NCI-H2107 treated with DMSO at 0.1 percent for 48 hours (cell line): ENCODE measurements around the gene ZSCAN25.
"Not testable (repeated sequence)": the region's sequence is repeated elsewhere in the genome, so short reads cannot be mapped to it uniquely, and the experiment has no call there.

ENCODE experiments used
- DNase-seq: peaks from one replicate; lab custom pipeline; 2025; ENCODE audit not compliant: unreplicated experiment; lab: John Stamatoyannopoulos, UW

The ZSCAN25 gene

DNA sequence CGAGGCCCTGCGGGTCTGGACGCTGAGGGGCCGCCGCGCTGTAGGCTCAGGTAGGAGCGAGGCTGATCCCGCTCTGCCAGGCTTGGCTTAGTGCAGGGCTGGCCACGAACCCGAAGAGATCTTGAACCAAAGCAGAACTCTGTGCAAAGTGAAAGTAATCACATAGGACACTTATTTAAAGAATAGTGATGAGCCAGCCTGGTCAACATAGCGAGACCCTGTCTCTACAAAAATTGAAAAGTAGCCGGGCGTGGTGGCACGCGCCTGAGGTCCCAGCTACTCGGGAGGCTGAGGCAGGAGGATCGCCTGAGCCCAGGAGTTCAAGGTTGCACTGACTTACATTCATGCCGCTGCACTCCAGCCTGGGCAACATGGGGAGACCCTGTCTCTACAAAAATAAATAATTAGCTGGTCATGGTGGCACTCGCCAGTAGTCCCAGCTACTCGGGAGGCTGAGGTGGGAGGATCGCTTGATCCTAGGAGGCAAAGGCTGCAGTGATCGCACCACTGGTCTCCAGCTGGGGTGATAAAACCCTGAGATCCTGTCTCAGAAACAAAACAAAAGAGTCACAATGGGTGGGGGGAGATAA, 541 bp downstream of the ZSCAN25 start:
- DNase-seq = no peak

DNA sequence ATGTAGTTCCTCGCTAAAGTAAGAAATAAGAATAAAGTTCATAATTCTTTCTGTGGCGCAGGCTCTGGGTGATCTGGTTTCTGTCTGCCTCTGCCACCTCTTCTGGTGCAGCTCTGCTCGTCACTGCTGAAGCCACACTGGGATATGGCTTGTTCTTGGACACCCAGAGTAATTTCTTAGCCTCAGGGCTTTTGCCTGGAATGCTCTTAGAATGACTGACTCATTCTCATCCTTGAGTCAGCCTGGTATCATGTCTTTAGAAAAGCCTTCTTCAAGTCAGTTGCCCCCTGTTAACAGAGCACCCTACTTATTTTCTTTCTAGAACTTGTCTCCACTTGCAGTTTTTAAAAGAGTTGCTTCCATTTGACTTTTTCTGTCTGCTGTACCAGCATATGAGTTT, 2.0 kb downstream of the ZSCAN25 start:
- DNase-seq = no peak

DNA sequence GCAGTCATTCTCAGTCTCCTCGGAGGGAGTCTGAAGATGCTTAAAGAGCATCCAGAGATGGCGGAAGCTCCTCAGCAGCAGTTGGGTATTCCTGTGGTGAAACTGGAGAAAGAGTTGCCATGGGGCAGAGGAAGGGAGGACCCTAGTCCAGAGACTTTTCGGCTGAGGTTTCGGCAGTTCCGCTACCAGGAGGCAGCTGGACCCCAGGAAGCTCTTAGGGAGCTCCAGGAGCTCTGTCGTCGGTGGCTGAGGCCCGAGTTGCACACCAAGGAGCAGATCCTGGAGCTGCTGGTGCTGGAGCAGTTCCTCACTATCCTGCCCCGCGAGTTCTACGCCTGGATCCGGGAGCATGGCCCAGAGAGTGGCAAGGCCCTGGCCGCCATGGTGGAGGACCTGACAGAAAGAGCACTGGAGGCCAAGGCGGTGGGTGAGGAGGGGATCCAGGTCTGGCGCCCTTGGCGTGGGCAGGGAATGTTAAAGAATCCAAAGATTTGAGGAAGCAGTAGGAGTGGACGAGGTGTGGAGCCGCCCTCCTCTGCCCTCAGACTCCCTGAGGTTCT, 2.9 kb downstream of the ZSCAN25 start:
- DNase-seq = no peak

DNA sequence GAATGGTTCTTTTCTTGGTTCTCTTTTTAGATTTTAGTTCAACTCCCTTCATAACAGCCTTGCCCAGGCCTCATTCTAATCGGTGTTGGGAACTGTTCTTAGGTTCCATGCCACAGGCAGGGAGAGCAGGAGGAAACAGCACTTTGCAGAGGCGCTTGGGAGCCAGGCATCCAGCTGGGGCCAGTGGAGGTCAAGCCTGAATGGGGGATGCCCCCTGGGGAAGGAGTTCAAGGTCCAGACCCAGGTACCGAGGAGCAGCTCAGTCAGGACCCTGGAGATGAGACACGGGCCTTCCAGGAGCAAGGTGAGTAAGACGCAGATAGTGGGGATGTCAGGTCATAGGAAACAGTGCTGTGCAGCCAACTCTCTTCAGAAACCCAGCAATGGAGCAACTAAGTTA, 4.5 kb downstream of the ZSCAN25 start:
- DNase-seq = no peak

DNA sequence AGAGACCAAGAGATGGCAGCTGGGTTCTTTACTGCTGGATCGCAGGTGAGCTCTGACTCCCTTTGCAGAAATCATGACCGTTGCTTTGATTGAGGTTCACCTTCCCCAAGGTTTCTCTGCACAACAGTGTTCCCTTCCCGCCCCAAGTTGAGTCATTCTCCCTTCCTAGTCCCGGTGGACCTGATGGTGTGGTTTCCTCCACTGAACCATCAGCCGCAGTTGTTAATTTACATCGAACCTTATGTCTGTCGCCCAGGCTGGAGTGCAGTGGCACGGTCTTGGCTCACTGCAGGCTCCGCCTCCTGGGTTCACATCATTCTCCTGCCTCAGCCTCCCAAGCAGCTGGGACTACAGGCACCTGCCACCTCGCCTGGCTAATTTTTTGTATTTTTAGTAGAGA, 5.8 kb downstream of the ZSCAN25 start:
- no peak for DNase-seq

DNA sequence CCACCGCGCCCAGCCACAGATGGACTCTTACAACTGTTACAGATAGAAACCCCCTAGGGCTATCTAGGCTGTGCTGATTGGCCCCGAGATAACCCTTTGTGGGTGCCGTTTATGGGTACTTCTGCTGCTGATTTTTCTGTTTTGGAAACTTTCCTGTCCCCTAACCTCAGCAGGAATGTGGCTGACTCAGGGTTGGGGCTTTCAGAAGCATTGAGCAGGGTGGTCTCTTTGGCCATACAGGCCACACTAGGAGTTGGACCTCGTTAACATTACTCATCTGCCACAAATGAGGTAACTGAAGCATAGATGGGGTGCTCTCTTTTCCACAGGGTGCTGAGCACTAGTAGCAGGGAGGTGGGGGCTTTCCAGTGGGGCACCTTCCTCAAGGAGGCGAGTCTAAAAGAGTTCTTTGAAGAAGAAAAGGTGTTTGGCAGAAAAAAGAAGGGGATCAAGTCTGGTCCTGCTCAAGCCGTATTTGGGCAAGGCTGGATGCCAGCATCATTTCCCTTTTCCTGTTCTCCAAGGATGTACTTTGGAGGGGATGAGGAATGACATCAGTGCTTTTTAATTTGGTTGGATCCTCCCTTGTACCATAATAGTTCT, 6.4 kb downstream of the ZSCAN25 start:
- no peak for DNase-seq

DNA sequence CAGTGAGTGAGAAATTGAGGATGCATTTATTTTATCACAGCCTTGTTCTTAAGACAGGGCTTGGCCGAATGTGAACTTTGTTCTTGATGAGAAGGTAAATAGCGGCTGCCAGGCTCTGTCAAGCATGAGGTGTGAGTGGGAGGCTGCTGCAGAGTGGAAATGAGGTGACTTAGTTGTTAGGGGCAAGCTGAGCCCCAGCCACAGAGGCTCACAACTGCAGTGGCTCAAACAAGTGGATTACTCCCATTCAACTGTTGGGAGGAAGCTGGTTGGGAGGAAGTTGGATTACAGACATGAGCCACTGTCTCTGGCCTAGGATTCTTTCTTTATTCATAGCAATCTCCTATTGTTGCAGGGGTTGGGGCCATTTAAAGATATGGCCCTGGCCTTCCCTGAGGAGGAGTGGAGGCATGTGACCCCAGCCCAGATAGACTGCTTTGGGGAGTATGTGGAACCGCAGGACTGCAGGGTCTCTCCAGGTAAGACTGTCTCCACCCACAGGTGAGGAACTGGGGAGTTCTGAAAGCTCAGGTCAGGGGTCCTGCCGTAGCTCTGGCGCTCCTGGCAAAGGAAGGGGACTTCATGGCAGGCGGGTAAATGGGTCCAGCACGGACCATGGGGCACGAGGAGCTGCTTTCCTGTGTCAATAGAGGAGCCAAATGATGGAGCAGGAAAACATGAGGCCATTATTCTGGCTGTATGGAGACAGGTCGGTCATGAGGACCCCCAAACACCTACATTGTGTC, 7.1 kb downstream of the ZSCAN25 start:
- no peak for DNase-seq

DNA sequence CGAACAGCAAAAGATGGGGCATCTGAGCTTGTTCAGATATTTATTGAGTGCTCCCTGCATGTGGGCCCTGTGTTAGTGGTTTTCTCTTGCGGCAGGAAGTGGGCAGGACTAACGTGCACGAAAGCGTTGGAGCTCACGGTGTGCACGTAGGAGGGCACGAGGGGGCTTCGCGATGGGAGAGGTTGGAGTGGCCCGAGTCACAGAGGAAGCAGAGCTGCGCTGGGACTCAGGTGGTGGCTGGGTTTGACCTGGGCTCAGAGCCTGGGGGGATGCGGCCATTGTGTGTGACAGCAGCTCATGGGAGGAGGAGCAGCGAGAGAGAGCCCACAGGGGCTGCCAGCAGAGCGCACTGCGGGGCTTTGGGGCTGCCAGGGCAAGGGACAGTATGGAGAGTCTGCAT, 7.7 kb downstream of the ZSCAN25 start:
- DNase-seq = no peak

DNA sequence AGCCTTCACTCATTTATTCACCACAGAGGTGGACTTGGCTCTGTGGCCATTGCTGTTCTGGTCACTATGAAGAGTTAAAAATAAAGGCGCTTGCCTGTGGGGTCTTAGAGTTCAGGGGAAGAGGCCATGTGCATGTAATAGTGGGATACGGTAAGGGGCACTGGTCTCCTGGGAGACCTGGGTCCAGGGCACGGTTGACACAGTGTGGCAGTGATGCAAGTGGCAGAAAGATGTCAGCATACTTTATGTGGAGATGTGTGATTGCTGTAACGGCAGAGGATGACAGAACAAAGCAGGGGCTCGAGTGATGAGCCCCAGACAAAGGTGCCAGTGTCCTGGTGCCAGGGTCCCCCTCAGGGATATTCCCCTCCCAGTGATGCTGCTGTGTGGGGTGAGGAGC, 8.6 kb downstream of the ZSCAN25 start:
- DNase-seq = no peak

DNA sequence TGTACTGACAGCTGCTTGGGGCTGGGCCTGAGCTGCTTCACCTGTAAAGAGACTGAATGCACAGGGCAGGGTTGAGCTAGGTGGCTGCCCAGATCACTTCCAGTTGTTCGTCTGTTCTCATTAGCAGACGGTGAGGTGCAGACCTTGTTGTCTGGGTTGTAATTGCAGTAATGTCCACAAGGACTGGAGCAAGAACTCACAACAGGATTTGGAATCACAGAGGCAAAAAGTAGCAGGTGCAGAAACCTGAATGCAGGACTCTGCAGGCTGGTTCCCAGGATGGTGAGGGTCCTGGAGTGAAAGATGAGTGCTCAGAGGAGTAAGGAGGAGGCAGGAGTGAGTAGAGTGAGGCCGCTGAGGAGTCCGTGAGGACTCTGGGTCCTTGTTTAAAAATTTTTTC, 9.2 kb downstream of the ZSCAN25 start:
- no peak for DNase-seq

DNA sequence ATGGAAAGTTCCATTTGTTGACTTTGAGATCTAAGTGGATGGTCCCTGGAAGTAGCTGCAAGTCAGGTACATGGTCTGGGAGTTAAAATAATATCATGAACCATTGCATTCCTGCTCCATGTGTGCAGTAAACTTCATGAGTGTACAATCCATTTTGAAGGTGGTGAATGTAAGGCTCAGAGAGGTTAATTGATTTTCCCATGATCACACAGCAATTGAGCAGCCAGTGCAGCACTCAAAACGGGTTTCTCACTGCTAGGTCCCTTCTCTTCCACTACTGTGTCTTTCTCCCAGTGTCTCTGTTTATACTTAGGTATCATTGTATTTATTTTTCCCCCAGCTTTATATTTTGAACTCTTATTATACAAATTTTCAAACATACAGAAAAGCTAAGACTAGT, 9.9 kb downstream of the ZSCAN25 start:
- no peak for DNase-seq

DNA sequence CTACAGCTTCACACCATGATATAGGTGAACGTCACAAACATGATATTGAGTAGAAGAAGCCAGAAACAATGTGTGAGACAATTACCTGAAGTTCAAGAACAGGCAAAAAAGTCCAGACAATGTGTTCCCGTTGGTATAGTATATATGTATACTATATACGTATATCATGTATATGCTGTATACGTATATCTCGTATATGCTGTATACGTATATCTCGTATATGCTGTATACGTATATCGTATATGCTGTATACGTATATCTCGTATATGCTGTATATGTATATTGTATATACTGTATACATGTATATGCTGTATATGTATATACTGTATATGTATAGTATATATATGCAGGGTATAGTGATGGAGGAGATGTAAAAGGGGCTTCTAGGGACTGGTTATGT, 10.8 kb downstream of the ZSCAN25 start:
- no peak for DNase-seq

DNA sequence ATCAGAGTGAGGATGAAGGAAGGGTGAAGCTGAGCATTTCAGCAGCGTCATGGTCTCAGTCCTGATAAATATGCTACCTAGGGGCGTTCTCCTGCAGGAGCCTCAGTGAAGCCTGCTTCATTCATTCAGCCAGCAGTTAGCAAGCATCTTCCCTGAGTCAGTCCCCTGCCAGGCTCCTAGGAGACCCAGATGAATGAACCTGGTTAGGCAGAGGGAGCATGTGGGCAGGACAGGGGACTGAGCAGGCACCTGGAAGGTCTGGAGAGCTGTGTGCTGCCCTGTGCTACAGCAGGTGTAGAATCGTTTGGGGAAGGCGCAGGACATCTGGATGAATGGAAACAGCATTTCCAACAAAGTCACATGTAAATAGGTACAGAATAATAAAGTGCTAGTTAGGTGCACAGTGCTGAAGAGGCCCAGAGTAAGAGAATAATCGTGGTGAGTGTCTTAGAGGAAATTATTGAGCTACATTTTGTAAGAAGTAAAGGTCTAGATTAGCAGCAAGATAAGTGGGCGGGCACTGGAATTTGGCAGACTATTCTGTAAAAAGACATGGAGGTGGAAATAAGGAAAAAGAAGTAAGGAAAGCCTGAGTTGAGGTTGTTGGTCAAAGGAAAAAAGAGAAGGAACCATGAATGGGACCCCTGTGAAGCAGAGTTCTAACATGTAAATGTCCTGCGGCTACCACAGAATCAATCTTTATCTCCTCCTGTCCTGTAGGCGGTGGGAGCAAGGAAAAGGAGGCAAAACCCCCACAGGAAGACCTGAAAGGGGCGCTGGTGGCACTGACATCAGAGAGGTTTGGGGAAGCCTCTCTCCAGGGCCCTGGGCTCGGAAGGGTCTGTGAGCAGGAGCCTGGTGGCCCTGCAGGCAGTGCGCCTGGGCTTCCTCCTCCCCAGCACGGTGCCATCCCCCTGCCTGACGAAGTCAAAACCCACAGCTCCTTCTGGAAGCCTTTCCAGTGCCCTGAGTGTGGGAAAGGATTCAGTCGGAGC, 12.0 kb downstream of the ZSCAN25 start:
- DNase-seq = no peak

DNA sequence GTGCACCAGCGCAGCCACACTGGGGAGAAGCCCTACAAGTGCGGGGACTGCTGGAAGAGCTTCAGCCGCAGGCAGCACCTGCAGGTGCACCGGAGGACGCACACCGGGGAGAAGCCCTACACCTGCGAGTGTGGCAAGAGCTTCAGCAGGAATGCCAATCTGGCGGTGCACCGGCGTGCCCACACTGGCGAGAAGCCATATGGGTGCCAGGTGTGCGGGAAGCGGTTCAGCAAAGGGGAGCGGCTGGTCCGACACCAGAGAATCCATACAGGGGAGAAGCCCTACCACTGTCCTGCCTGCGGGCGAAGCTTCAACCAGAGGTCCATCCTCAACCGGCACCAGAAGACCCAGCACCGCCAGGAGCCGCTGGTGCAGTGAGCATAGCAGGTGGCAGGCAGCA, 12.9 kb downstream of the ZSCAN25 start:
- peak; percentile 29 for DNase-seq

DNA sequence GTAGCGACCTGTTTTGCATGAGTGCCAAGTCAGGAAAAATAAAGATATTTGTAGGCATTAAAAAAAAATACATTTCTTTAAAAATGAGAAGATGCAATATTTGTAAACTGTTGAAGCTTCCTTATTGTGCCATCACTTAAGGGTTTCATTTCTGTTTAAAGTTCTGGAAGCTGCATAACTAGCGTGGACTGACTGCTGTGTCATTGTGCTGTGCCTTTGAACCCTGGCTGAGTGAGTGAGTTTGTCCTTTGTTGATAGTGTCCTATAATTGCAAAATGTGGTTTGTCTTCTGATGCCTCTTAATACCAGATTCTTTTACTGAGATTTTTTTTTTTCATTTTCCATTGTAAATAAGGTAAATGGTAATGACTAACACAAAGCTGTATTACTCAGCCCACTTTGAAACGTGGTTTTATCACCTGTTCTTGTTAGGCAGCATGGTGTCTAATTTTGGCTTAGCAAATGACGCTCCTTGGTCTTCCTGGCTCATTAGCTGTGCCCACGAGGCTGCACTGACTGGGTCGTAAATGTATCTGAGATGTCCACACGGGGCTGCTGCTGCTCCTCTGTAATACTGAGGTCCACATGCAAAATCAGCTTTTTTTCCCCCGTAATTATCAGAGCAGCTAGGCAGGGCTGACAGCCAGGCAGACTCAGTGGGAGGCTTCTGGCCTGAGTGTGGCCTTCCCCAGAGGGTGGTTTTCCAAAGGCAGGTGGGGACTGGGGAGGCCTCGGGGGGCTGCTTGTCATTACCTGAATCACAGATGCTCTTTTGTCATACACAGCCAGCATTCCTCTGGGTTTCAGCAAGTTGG, 14.8 kb downstream of the ZSCAN25 start:
- peak; percentile 82 for DNase-seq

DNA sequence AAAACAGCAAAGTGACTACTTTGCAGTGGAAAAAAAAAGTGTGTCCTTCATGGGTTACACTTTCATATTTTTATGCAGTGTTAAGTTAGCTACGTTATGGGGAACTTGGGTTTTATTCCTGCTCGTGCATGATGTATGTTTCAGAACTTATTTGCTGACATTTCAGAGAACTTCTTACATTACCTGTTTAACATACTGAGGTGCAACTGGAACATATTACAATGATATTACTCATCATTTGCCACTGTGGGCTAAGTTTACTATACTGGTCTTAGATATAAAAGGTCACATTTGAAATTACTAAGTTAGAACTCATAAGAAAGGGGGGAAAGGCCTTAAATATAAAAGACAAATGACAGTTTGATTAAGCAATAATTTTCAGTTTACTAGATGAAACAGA, 20.7 kb downstream of the ZSCAN25 start:
- not testable (repeated sequence) for DNase-seq

DNA sequence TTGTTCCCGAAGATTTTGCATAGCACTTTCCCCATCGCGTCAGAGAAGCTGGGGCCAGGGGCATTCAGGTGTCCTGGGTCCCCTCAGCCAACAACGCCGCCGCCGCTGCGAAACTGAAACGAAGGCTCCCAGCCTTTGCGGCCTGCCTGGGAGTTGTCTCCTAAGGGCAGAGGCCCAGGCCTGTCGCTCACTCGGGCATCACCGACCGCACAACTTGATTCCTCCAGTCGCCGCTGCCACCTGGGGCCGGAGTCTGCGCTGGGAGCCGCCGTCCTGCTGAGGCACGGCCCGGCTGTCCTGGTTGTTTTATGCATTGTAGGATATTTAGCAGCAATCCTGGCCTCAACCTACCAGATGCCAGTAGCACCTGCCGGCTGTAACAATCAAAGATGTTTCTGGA, 22.0 kb downstream of the ZSCAN25 start:
- DNase-seq = no peak

DNA sequence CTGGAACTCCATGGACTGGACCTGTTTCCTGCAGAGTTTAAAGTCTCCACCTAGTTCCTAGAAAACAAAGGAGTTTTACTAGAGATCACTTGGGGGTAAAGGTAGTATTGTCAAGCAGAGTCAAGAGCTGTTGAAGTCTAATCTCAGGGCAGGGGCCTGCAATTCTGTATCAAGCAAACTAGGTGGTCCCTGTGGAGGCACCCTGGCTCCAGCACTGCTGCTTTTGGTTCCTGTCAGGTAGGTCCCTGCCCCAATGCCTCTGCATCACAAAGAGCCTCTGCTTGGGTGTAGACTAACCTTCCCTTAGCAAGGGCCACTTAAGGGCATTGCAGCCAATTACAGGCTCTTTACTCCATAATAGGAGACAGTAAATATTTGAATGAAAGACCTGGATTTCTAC, 22.5 kb downstream of the ZSCAN25 start:
- no peak for DNase-seq

DNA sequence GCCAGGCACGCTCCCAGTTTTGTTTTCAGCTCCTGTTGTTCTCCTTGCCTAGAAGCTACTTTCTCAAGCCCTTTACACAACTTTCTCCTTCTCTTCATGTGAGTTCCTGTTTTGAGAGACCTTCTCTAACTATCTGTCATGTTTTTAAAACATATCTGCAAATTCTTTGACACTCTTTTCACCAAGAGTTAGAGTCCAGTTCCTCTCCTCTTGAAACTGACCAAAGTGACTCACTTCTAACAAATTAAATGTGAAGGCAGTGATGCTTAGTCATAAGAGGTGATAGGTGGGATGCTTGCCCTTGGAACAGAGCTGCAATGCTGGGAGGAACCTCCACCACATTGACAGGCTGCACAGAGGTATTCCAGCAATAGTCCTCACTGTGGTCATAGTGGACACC, 25.3 kb downstream of the ZSCAN25 start:
- DNase-seq = no peak

DNA sequence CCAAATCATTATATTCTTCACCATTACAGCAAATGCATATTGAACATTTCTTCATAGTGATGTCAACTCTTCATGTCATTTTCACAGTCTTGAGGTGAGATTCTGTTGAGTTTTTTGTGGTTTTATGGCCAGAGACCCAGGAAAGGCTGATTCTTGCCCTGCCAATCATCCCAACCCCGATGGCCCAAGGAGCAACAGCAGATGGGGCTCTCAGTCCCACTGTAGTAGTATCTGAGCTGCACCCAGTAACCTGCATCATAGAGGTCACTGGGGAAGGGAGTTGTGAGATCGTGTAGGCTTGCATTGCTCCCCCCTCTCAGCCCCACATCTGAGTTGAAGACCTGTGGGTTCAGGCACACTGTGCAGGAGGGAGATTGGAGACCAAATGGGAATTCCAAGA, 26.7 kb downstream of the ZSCAN25 start:
- no peak for DNase-seq
